BLaER1 (cell line): ENCODE data around the gene CRYGS.

Experiments
- H3K27ac ChIP-seq: shearing (Covaris generic); formaldehyde crosslinking; 2 replicates; pipeline ENCODE4 v1.8.1; 2022
- H3K27me3 ChIP-seq: shearing (Covaris generic); formaldehyde crosslinking; 2 replicates; pipeline ENCODE4 v1.8.1; 2022
- H3K36me3 ChIP-seq: shearing (Covaris generic); formaldehyde crosslinking; 2 replicates; pipeline ENCODE4 v1.8.1; 2022
- H3K4me1 ChIP-seq: shearing (Covaris generic); formaldehyde crosslinking; 2 replicates; pipeline ENCODE4 v1.8.1; 2022
- H3K4me2 ChIP-seq: shearing (Covaris generic); formaldehyde crosslinking; 2 replicates; pipeline ENCODE4 v1.8.1; 2022
- H3K4me3 ChIP-seq: shearing (Covaris generic); formaldehyde crosslinking; 2 replicates; pipeline ENCODE4 v1.8.1; 2022
- H3K9ac ChIP-seq: shearing (Covaris generic); formaldehyde crosslinking; 2 replicates; pipeline ENCODE4 v1.8.1; 2022
- H3K9me3 ChIP-seq: shearing (Covaris generic); formaldehyde crosslinking; 2 replicates; pipeline ENCODE4 v1.8.1; 2022
- H4K20me1 ChIP-seq: shearing (Covaris generic); formaldehyde crosslinking; 2 replicates; pipeline ENCODE4 v1.8.1; 2022
- Cebpa-rat ChIP-seq: shearing (Covaris generic); IDR thresholded peaks from 2 replicates; pipeline ENCODE4 v1.8.1; 2022

The CRYGS gene

DNA sequence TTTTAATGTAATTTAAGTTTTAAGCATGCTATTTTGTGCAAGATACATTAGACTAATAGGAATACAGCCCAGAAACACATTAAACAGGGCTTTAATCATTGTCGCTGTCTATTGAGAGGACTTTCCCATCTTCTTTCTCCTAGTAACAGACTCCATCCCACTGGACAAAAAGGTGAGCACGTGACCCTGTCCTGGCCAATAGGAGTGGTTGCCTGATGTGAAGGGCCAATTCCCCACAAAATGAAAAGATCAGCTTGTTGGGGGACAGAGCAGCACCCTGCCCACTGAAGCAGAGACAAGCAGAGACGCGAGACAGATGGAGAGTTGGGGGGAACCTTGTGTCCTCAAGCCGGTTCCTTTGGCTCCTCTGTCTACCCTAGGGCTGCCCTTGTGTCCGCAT is 21.2 kb downstream of the CRYGS start:
- H3K4me3 ChIP-seq, result no peak overlapping the region
- H3K36me3 ChIP-seq, result no peaks in the 10 kb centered on the region
- no peak overlapping the region for H3K4me2 ChIP-seq
- H3K27ac ChIP-seq, result no peak overlapping the region
- H3K9ac ChIP-seq, result no peak overlapping the region
- TF ChIP-seq Cebpa-rat, result no peak
- peaks cover 52% of the 10 kb centered on the region for H3K4me1 ChIP-seq
- H4K20me1 ChIP-seq, result no peaks in the 10 kb centered on the region
- no peaks in the 10 kb centered on the region for H3K27me3 ChIP-seq
- peaks cover under 1% of the 10 kb centered on the region; the same call in 1 of the 2 replicates for H3K9me3 ChIP-seq

DNA sequence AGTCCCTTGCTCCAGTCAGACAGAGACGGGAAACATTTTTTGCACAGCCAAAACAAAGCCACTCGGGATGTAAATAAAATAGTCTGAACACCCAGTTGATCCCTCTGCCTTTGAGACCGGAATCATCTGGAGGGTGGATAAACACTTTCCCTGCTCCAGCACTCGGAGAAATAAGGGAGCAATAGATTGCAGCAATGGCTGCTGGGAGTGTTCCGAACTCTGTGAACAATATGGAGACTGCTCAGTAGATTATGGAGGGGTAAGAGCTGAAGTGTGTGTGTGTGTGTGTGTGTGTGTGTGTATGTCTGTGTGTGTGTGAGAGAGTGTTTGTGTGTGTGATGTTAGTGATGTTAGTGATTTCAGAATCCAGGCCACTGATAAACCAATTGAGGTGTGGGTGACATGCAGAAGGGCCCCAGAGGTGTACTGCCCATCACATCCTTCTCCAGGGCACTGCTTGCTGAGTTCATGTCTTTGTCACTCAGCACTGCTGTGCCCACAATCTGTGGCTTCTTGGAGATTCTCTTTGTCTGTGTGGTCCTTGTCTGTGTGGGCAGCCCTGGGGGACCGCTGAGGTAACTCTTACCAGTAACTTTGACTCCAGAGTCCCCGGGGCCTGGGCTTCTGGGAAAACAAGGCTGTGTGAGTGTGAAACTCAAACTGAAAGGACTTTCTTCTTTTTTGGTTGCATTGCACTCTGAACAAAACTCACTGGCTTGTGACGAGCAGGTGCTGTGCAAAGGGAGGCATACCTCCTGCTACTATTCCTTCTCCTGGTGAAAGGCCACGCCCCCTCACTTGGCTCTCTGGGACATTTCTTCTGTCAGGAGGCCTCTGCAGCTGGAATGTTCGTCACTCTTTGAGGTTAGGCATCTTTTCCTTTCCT is 23.0 kb downstream of the CRYGS start:
- Histone ChIP-seq H3K27me3 (no peaks in the 10 kb centered on the region), H3K4me3 (no peak overlapping the region), H3K36me3 (no peaks in the 10 kb centered on the region), H4K20me1 (no peaks in the 10 kb centered on the region), H3K4me2 (peak overlapping the region; percentile 49), H3K9ac (no peak overlapping the region), H3K27ac (no peak overlapping the region), H3K4me1 (peaks cover 54% of the 10 kb centered on the region), H3K9me3 (peaks cover 10% of the 10 kb centered on the region)
- no peak for TF ChIP-seq Cebpa-rat

DNA sequence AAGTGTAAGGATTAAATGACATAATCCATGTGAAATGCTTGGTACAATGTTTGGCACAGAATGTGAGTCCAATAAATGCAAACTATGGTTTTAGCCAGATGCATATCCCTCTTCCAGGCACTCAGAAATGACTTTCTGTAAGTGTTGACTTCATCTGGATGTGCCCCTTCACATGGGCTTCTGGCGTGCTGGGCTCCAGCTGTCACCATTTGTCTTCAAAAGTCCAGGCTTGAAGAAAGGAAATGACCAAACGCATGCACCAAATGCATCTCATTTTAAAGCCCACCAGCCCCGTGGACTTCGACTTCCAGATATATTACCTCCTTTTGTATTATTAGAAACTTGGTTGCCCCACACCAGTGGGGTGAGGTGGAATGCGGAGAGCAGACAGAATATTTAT is 23.7 kb downstream of the CRYGS start:
- Histone ChIP-seq H3K4me3 (no peak overlapping the region), H4K20me1 (no peaks in the 10 kb centered on the region), H3K36me3 (no peaks in the 10 kb centered on the region), H3K9ac (no peak overlapping the region), H3K4me1 (peaks cover 54% of the 10 kb centered on the region), H3K4me2 (no peak overlapping the region), H3K27me3 (no peaks in the 10 kb centered on the region), H3K27ac (no peak overlapping the region), H3K9me3 (peaks cover 10% of the 10 kb centered on the region)
- no peak for TF ChIP-seq Cebpa-rat

DNA sequence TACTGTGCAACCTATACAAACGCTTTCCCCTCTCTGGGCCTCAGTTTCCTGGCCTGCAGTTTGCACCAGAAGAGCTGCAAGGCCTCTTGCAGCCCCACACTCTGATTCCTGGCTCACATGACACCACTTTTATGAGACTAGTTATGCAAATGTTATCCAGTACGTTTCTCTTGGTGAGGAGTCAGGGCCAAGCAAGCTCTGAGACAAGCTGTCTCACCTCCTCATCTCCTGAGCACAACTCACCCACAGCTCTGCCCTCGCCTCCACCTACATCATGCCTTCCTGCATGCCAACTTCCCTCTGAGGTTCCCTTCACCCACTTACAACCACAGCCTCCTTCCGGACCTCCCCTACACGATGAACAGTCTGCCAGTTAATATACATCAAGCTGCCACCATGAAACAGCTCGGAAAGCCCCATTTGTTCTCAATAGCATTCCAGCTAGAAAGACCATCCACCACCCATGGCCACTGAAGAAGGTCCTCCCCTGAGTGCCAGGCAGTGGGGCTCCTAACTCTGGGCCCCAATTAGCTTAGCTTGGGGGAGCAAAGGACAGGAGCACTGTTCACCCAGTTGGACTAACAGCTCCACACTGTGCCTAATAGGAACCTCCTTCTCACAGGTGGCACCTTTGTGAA is 25.0 kb downstream of the CRYGS start:
- Histone ChIP-seq H3K9ac (no peak overlapping the region), H3K27ac (no peak overlapping the region), H3K4me1 (peaks cover 64% of the 10 kb centered on the region), H3K4me2 (peak overlapping the region; percentile 74), H3K9me3 (peaks cover 10% of the 10 kb centered on the region), H3K27me3 (no peaks in the 10 kb centered on the region), H3K4me3 (no peak overlapping the region), H4K20me1 (no peaks in the 10 kb centered on the region), H3K36me3 (no peaks in the 10 kb centered on the region)
- no peak for TF ChIP-seq Cebpa-rat

DNA sequence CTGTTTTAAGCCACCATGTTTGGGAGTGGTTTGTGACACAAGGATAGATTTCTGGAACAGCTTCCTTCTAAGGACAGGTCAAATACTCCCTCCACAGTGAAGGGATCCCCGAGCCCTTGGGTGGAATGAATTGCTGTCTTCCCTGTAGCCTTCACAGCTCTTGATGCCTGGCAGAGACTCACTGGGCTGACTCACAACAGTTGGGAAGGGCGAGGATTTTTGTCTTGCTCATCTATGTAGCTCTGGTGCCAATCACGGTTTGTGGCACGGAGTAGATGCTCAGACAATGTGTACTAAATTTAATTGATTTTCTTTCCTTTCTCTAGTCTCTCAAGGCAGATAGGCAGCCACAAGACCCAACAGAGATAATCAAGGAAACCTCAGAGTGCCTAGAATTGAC is 27.0 kb downstream of the CRYGS start:
- peaks cover 64% of the 10 kb centered on the region for H3K4me1 ChIP-seq
- H3K4me2 ChIP-seq, result no peak overlapping the region
- peaks cover 10% of the 10 kb centered on the region for H3K9me3 ChIP-seq
- H3K36me3 ChIP-seq, result no peaks in the 10 kb centered on the region
- H4K20me1 ChIP-seq, result no peaks in the 10 kb centered on the region
- no peak overlapping the region for H3K9ac ChIP-seq
- no peak overlapping the region for H3K27ac ChIP-seq
- TF ChIP-seq Cebpa-rat, result no peak
- no peaks in the 10 kb centered on the region for H3K27me3 ChIP-seq
- H3K4me3 ChIP-seq, result no peak overlapping the region

DNA sequence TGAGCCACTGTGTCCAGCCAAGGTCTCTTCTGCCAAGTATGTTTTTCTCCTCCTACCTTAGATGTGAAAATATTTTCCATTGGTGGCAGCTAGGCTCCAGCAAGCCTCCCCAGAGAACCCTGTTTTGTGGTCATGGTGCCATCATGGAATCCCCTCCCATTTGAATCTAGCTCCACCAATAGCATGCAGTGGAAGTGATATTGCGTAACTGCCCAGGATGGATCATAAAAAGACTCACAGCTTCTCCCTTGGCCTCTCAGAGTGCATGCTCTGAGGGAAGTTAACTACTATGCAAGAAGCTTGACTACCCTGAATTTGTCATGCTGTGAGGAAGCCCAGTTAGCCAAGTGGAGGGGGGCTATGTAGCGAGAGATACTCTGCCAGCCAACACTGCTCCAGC is 27.5 kb downstream of the CRYGS start:
- Histone ChIP-seq H3K27me3 (no peaks in the 10 kb centered on the region), H3K9ac (no peak overlapping the region), H4K20me1 (no peaks in the 10 kb centered on the region), H3K4me2 (0 out of 2 replicates have a peak overlapping the region, but pooled peaks have one; percentile 63), H3K27ac (no peak overlapping the region), H3K4me1 (peaks cover 58% of the 10 kb centered on the region), H3K4me3 (no peak overlapping the region), H3K9me3 (peaks cover 10% of the 10 kb centered on the region), H3K36me3 (no peaks in the 10 kb centered on the region)
- peak; percentile 89 for TF ChIP-seq Cebpa-rat

DNA sequence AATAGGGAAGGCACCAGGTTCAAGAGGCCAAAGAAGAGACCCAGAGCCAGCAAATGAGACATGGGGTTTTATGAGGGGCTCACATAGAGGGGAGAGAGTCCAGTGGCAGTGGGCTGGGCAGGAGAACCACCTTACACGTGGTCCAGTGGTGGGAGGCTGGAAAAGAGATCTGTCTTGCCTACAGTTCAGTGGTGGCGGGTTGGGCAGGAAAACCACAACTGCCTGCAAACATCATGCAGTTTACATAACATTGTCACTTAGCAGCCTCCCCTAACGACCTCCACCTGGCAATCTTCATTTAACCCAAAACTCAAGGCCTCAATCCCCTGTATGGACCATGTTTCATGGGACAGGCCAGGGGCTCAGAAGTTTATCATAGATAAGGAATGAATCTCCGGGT is 29.1 kb downstream of the CRYGS start:
- Histone ChIP-seq H3K4me3 (no peak overlapping the region), H3K27me3 (no peaks in the 10 kb centered on the region), H3K4me1 (peaks cover 49% of the 10 kb centered on the region), H4K20me1 (no peaks in the 10 kb centered on the region), H3K9ac (no peak overlapping the region), H3K36me3 (no peaks in the 10 kb centered on the region), H3K4me2 (peak overlapping the region; percentile 63), H3K9me3 (peaks cover 10% of the 10 kb centered on the region), H3K27ac (no peak overlapping the region)
- TF ChIP-seq Cebpa-rat, result no peak

DNA sequence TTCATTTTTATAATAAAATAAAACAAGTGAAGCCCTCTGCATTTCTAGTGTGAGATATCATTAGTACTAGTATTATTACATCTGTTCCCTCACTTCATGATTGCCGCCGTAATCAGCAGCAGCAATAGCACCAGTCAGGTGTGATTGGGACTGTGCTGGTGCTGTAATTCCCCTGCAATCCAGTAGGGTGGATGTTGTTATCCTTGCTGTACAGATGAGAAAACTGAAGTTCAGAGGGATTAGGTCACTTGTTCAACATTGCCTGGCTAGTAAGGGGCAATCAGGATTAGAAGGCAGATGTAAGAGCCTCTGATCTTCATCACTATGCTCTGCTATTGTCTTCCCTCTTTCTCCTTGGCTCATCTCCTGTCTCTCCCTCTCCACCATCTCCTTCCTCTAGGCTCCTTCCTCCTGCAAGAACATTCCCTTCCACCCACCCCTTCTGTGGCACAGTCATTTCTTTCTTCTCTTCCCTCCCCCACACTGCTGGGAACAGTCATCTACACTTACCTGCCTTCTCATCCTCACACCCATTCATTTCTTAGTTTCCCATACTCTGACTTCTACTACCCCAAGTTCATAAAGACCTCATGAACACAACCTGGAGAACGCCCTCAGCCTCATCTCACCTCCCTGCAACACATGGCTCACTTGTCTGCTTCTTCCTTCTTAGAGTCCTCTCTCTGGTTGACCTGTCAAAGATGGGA is 29.7 kb downstream of the CRYGS start:
- no peak overlapping the region for H3K4me3 ChIP-seq
- H3K27me3 ChIP-seq, result no peaks in the 10 kb centered on the region
- peak overlapping the region; percentile 63 for H3K4me2 ChIP-seq
- H3K36me3 ChIP-seq, result no peaks in the 10 kb centered on the region
- H3K9ac ChIP-seq, result no peak overlapping the region
- no peak for TF ChIP-seq Cebpa-rat
- no peak overlapping the region for H3K27ac ChIP-seq
- H4K20me1 ChIP-seq, result no peaks in the 10 kb centered on the region
- H3K9me3 ChIP-seq, result peaks cover 10% of the 10 kb centered on the region
- H3K4me1 ChIP-seq, result peaks cover 50% of the 10 kb centered on the region

DNA sequence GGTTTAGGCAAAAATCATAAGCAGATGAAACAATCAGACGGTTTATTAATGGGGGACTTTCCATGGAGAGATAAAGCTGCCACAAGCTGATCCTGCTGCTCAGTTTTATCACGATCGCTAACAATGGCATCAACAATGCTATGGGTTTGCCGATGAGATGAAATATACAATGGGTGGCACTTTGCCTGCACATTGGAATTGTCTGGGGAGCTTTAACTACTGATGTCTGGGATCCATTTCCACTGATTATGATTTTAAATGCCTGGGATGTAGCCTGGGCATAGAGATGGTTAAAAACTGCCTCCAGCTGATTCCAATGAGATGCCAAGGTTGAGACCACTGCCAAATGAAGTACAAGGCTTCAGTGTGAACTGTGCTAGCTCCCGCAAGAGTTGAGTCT is 30.8 kb downstream of the CRYGS start:
- H3K27ac ChIP-seq, result no peak overlapping the region
- no peak for TF ChIP-seq Cebpa-rat
- peaks cover 10% of the 10 kb centered on the region for H3K9me3 ChIP-seq
- H3K27me3 ChIP-seq, result no peaks in the 10 kb centered on the region
- H3K4me3 ChIP-seq, result no peak overlapping the region
- H4K20me1 ChIP-seq, result no peaks in the 10 kb centered on the region
- peaks cover 43% of the 10 kb centered on the region for H3K4me1 ChIP-seq
- H3K4me2 ChIP-seq, result no peak overlapping the region
- H3K9ac ChIP-seq, result no peak overlapping the region
- H3K36me3 ChIP-seq, result no peaks in the 10 kb centered on the region
